Islet of Langerhans (tissue), 1 donor: ENCODE data around the gene CAND1.

Source experiments
- FAIRE-seq: peaks from one replicate; lab custom pipeline; 2011; peaks lifted over from hg19 to GRCh38; lab: Jason Lieb, UNC

Gene CAND1

GRCh38 chr12:67268896-67269632, at the start of gene CAND1:
Gene CAND1 (plus strand): TSS chr12:67269358. CDS start chr12:67269718, 360 bp downstream.
- no peak for FAIRE-seq

- peak; percentile 66 for FAIRE-seq
These were observed 49.1 kb upstream of the CAND1 start for GRCh38 chr12:67220065-67220464.

DNA sequence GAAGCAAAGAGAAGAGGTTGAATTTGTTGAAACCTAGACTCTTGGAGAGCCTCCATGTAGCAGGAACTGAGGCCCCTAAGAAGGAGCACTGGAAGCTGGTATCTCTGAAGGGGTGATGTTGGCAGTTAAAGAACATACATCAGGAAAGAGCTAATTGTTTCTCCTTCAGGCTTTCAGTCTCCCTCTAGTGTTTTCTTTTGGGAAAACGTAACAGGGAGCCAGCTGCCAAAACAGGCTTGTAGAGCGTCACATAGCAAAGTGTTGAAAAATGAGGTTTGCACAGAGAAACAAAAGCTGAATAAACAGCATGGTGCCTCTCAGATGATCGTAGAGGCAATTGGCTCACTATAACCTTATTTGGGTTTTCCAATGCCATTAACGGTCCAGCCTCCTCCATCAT, 46.9 kb upstream of the CAND1 start:
- FAIRE-seq = no peak

- FAIRE-seq = no peak
These were observed 45.9 kb upstream of the CAND1 start for GRCh38 chr12:67223225-67223624.

GRCh38 chr12:67237231-67237630, 31.9 kb upstream of the CAND1 start:
- no peak for FAIRE-seq

DNA sequence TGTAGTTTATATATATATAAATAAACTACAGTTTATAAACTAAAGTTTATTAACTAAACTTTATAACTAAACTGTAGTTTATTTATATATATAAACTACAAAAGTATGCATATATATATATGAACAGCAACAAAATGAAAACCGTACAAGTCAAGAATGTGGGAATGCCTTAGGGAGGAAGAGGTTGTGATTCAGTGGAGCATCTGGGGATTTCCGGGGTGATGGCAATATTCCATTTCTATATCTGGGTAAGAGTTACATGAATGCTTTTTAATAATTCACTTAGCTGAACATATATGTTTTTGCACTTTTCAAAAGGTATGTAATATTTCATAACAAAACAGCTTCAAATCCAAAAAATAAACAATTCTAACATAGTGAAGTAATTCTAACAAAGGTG, 30.1 kb upstream of the CAND1 start:
- FAIRE-seq = no peak

GRCh38 chr12:67241482-67241881, 27.7 kb upstream of the CAND1 start:
- FAIRE-seq = no peak

DNA sequence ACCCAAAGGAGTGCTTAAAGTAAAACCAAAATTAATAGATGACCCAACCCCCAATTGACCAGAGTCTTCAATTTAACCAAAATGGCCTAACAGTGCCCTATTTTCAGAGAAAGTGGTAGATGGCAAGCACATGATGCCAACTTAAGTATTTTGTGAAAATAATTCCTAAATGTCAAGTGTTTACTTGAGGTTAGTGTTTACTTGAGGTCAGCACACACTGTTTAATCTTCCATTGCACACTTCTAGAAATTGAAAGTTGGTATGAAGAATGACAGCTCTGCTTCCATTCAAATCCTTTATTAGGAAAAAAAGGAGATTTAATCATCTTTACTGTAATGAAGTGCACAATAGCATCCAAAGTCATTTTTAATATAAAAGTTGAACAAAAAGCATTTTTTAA, 25.9 kb upstream of the CAND1 start:
- FAIRE-seq = no peak

- no peak for FAIRE-seq
These were observed 23.6 kb upstream of the CAND1 start for GRCh38 chr12:67245571-67245970.

DNA sequence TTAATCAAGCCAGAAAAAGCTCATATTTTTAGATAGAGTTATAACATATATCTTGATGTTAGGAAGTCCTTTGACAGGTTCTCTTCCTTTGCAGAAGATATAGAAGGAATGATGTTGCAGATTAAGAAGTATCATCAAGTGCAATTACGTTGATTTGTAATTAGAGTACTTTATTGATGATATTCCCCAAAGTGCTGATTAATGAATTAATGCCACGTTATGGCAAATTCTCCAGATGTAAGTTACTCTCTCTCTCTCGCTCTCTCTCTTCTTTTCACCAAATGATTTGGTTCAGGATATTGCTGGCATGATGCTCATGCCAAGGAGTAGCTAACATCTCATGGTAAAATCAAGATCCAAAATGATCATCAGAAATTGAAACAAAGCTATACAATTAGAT, 18.1 kb upstream of the CAND1 start:
- FAIRE-seq = no peak

DNA sequence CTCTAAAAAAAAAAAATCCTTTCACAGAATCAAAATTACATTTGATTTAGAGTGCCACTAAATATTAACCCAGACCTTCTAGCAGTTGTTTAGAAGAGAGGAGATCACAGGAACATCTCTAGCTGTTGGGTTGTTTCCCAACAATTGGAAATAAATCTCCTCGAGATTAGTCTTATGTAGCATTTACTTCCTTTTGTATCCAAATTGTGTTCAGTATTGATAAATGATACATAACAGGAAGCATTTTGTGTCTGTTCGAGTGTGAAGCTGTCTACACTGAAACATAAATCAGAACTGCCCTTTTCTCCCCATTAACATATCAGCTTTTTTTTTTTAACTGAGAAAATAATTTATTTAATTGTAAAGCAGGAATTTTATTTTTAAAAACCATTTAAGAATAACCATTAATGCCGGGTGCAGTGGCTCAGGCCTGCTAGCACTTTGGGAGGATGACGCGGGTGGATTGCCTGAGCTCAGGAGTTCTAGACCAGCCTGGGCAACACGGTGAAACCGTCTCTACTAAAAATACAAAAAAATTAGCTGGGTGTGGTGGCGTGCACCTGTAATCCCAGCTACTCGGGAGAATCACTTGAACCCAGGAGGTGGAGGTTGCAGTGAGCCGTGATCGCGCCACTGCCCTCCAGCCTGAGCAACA, 14.7 kb upstream of the CAND1 start:
- FAIRE-seq = no peak

DNA sequence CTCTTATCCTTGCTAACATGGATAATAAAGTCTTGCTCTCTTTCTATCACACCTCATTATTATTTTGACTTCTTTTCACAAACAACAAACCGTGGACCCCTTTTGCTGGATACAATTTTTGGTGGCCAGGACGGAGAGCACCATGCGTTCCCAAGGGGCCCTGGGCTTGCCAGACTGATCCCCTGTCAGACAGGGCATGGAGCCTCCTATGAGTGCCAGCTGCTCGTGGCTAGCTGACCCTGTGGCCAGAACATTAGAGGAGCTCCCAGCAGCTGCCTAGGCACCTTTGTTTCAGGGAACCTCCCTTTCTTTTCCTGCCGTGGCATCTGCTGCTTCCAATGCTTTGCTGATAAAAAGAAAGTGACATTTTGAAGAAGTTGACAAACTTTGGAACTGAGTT, 12.5 kb upstream of the CAND1 start:
- FAIRE-seq = no peak

DNA sequence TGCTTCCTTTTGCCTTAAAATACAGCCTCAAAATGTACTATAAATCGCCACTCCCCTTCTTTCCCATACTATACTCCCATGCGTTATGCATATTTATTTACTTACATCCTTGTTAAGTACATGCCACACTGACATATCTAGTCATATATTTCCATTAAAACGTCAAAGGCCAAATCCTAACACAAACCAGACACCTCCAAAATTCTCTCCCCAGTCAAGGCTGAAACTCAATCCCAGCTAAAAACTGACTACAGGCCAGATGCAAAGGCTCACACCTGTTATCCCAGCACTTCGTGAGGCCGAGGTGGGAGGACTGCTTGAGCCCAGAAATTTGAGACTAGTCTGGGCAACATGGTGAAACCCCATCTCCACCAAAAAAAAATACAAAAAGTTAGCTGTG, 5.7 kb upstream of the CAND1 start:
- FAIRE-seq = no peak

GRCh38 chr12:67268335-67268895, 743 bp upstream of the CAND1 start:
- FAIRE-seq = peak; percentile 97

DNA sequence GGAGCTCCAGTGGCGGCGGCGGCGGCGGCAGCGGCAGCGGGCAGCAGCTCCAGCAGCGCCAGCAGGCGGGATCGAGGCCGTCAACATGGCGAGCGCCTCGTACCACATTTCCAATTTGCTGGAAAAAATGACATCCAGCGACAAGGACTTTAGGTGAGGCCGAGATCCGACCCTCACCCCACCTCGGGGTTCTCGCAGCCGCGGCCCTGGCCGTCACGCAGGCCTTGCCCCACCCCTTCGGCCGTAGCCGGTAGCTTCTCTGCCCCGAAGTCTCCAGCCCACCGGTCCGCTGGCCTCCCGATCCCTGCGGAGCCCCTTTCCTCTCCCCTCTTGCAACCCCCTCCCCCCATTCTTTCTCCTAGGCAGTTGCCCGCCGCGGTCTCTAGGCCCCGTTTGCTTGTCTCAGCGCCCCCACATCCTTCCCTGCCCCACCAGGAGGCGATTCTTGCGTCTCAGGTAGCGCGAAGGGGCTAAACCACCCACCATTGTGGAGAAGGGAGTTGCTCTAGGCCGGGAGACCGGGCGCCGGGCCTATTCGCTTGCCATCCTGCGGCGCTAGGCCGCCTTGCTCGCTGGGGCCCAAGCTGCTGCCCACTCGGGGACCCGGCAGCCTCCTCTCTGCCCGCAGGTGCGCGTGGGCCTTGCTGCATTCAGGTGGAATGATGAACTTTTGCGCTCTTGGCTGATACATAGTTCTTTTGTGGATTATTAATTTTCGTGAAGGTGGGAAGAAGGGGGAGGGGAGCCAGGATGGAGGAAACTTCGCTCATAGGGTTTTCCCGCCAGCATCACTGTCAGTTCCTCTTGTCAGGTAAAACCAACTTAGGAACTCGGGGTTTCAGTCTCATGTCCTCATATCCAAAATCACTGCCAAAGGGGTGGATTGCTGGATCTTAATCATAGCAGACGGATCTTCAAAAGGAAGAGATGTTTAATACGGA, 745 bp downstream of the CAND1 start:
- FAIRE-seq = no peak

DNA sequence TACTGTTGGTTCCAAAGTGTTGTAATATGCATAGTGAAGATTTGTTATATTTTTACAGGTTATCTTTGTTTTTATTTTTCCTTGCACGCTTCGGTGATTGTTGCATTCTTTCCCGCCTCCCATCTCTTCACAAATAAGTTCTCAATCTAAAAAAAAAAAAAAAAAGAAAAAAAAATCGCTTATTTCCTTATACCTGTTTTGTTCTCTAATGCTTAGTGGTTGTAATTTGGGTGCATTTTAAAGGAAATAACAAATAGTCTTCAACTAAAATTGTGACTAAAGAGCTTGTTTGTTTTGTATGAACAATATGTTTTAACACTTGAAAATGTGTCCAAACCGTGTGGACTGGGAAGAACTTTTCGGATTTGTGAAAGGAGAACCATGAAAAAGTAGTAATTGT, 1.5 kb downstream of the CAND1 start:
- peak; percentile 68 for FAIRE-seq

DNA sequence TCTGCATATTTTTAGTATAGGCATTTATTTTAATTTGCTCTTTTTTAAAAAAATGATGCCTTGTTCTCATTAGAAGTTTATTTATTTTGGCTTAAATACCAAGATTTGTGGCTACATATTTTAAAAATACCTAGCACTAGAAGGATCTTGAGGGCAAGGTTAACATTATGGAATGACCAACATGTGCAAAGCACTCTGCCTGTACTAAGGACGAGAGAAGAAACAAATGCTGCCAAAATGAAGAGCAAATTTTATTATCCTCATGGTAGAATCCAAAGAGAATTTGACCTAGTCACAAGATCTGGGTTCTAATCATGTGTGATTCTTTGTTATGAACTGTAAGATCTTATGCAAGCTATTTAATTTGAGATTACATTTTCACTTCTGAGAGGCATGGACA, 2.8 kb downstream of the CAND1 start:
- peak; percentile 24 for FAIRE-seq

- no peak for FAIRE-seq
These were observed 5.0 kb downstream of the CAND1 start for GRCh38 chr12:67274186-67274585.

DNA sequence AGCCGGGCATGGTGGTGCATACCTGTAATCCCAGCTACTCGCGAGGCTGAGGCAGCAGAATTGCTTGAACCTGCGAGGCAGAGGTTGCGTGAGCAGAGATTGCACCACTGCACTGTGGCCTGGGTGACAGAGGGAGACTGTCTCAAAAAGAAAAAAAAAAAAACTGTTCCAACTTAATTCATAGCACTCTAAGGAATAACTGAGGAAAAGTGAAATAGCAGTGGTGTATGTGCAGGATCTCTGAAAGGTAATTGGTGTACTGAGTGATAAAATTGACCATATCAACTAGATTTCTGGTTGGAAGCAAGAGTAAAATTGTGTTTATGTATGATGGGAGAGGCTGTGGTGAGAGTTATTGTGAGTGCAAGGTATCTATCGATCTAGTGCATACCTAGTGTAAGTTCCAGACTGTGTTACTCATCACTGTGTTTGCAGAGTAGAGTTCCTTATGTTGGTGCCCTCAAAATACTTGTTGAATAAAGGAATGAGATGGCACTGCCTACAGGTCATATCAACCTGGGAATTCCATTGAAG, 6.3 kb downstream of the CAND1 start:
- no peak for FAIRE-seq

GRCh38 chr12:67276421-67276820, 7.3 kb downstream of the CAND1 start:
- FAIRE-seq = no peak

DNA sequence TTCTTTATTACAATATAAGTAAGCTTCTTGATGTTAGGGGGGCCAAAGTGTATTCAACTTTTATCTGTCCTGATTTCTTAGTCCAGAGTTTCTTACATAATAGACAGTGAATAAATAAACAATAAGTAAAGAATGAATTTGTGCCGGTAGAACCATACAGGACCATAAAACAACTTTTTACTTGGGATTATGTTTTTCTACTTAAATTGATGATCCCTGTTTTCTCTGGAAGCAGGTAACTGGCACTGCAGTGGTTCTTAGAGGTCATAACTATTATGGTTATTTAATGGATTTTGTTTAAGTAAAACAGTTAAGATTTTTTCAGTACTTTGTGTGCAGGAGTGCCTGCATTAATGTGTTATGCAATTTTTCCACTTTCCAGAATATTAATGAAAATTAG, 10.5 kb downstream of the CAND1 start:
- FAIRE-seq = no peak

GRCh38 chr12:67280088-67280487, 10.9 kb downstream of the CAND1 start:
- FAIRE-seq = peak; percentile 51
